ENCODE measurements around the gene CCT7. TPM values are rescaled to one million over a fixed set of nuclear protein-coding genes. Genes with fewer than 3 reads are reported as not detected.
A peak's percentile ranks its signal among the peaks of the same experiment; 100 is the strongest.

CCT7 gene
- polyA plus RNA-seq, 2 of the 4 experiments (the other 2 are of a cell fraction) = 685 to 850 TPM

GRCh38 chr2:73282924-73283544, 48.9 kb downstream of the CCT7 start (continued):
- TF ChIP-seq CTCF (IDR thresholded peaks at IDR 0.05) = no peak
- TF ChIP-seq E2F6 (IDR thresholded peaks at IDR 0.05; ENCODE audit: borderline replicate concordance, low read depth) = no peak
- no peak for TF ChIP-seq CHD4 (IDR thresholded peaks at IDR 0.05; ENCODE audit: borderline replicate concordance)
- TF ChIP-seq RNF2 (IDR thresholded peaks at IDR 0.05; ENCODE audit: borderline replicate concordance, low read depth) = no peak
- TF ChIP-seq EHMT2 (IDR thresholded peaks at IDR 0.05; ENCODE audit: low read depth) = no peak
- no peak for TF ChIP-seq CEBPB (IDR thresholded peaks at IDR 0.05)
- no peak for TF ChIP-seq NR3C1 (IDR thresholded peaks at IDR 0.05)

GRCh38 chr2:73283545-73284295, 49.6 kb downstream of the CCT7 start:
- DNase-seq (ENCODE audit: low read depth in 1 of 2, low spot score in 1 of 2) (no peak), ATAC-seq (peak; percentile 36 to 70), FAIRE-seq (no peak)
- TF ChIP-seq RNF2 (IDR thresholded peaks at IDR 0.05; ENCODE audit: borderline replicate concordance, low read depth) = peak; percentile 36; the same call in 1 of the 2 replicates
- TF ChIP-seq PHF8 (IDR thresholded peaks at IDR 0.05; ENCODE audit: borderline replicate concordance, low read depth) = peak; percentile 82; the same call in 1 of the 2 replicates
- no peak for TF ChIP-seq EHF (CRISPR knock-in tag; IDR thresholded peaks at IDR 0.05)
- TF ChIP-seq ELK1 (IDR thresholded peaks at IDR 0.05; ENCODE audit: low read depth, low read length) = no peak
- Histone ChIP-seq H3K4me1 (peaks cover 12% of the 10 kb centered on the region; the same call in 1 of the 3 replicates), H3K9me3 (no peaks in the 10 kb centered on the region), H3K4me2 (peak overlapping the region; percentile 81), H3K4me3 (peak overlapping the region; percentile 77), H3K27ac (peak overlapping the region; percentile 78 to 90)
- POLR2A ChIA-PET = interaction anchor here (0.8 kb wide), 1 partner anchor 51 kb away, joined by 3 read pairs; the partner anchor contains the start of gene PRADC1
- CTCF ChIA-PET = interaction anchor here (3.4 to 8.8 kb wide), 2 partner anchors 7 to 12 kb away, joined by 13 to 107 read pairs; partner anchors contain the start of gene EGR4
- WGBS (ENCODE audit: missing lambda C conversion rate) = 21% methylated on average over 20 of the region's 43 CpGs

GRCh38 chr2:73284296-73285158, 50.4 kb downstream of the CCT7 start, which contains the start of gene FBXO41:
TSS of gene FBXO41 (minus strand) at chr2:73284478. CDS start at chr2:73269630, 14,848 bp downstream.
- Histone ChIP-seq H3K4me2 (peak within 1 kb of the TSS; percentile 81), H3K27ac (peak within 1 kb of the TSS; percentile 78 to 90), H3K4me3 (peak within 1 kb of the TSS; percentile 77), H3K4me1 (peaks cover 12% of the 10 kb centered on the region; the same call in 1 of the 3 replicates), H3K9me3 (no peaks in the 10 kb centered on the region)
- 45% methylated on average over 8 of the region's 69 CpGs for WGBS (ENCODE audit: missing lambda C conversion rate)
- ATAC-seq (peak; percentile 73 to 89), DNase-seq (ENCODE audit: low read depth in 1 of 2, low spot score in 1 of 2) (peak; percentile 48 to 56), FAIRE-seq (no peak)
- CTCF ChIA-PET = no interaction called here
- POLR2A ChIA-PET = interaction anchor here (0.8 kb wide), 1 partner anchor 51 kb away, joined by 3 read pairs; the partner anchor contains the start of gene PRADC1
- peak; percentile 66; the same call in 1 of the 2 replicates for TF ChIP-seq PHF8 (IDR thresholded peaks at IDR 0.05; ENCODE audit: borderline replicate concordance, low read depth)
- TF ChIP-seq ELK1 (IDR thresholded peaks at IDR 0.05; ENCODE audit: low read depth, low read length) = no peak
- no peak for TF ChIP-seq MAZ (IDR thresholded peaks at IDR 0.05; ENCODE audit: borderline replicate concordance, low read depth, low read length)
- no peak for TF ChIP-seq HEYL (CRISPR knock-in tag; IDR thresholded peaks at IDR 0.05)
- TF ChIP-seq HOXB5 (CRISPR knock-in tag; IDR thresholded peaks at IDR 0.05) = no peak
- no peak for TF ChIP-seq JUN (IDR thresholded peaks at IDR 0.05)
- TF ChIP-seq TP53 (CRISPR knock-in tag; IDR thresholded peaks at IDR 0.05) = no peak
- no peak for TF ChIP-seq SREBF2 (IDR thresholded peaks at IDR 0.05)
- TF ChIP-seq CHD2 (IDR thresholded peaks at IDR 0.05; ENCODE audit: low read length, partially characterized antibody) = no peak
- TF ChIP-seq CHD4 (IDR thresholded peaks at IDR 0.05; ENCODE audit: borderline replicate concordance) = no peak
- no peak for TF ChIP-seq CTCF (IDR thresholded peaks at IDR 0.05)
- TF ChIP-seq MAX (IDR thresholded peaks at IDR 0.05) = peak; percentile 65
- no peak for TF ChIP-seq ZNF302 (CRISPR knock-in tag; IDR thresholded peaks at IDR 0.05)
- no peak for TF ChIP-seq ZSCAN20 (CRISPR knock-in tag; IDR thresholded peaks at IDR 0.05)
- TF ChIP-seq POLR2A (IDR thresholded peaks at IDR 0.05; ENCODE audit: low read length) = 0 out of 2 replicates have a peak, but pooled peaks have one; percentile 24
